Measurements from ENCODE around the gene OR1A1.
"Not testable (repeated sequence)": the region's sequence is repeated elsewhere in the genome, so short reads cannot be mapped to it uniquely, and the experiment has no call there.

Gene OR1A1, protein sequence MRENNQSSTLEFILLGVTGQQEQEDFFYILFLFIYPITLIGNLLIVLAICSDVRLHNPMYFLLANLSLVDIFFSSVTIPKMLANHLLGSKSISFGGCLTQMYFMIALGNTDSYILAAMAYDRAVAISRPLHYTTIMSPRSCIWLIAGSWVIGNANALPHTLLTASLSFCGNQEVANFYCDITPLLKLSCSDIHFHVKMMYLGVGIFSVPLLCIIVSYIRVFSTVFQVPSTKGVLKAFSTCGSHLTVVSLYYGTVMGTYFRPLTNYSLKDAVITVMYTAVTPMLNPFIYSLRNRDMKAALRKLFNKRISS

DNA sequence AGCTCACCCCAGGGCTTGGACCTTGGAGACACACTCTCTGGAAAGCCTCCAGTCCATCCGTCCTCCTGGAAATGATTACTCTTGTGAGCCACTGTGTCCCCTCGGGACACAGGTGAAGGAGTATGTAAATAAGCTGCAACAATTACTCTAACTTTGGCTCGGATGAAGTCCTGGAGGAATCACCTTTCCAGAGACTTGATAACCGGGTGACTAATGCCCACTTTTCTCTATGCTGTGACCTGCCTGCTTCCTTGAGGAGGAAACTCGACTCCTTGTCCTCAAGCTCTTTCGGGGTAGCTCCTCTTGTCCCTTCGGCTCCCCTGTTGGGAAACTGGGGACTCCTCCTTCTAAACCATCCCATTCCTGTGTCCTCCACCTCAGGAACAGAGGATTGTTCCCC is at the start of gene OR1A1:
Gene OR1A1, plus strand, starts transcription at position 301 of the 400 bp plus-strand sequence. CDS start 7,954 bp downstream, outside the sequence.
- DNase-seq (ENCODE audit: low read depth) = no peak

GRCh38 chr17:3167574-3167973 is 39.9 kb upstream of the OR1A1 start:
- DNase-seq (ENCODE audit: low read depth) = no peak

DNA sequence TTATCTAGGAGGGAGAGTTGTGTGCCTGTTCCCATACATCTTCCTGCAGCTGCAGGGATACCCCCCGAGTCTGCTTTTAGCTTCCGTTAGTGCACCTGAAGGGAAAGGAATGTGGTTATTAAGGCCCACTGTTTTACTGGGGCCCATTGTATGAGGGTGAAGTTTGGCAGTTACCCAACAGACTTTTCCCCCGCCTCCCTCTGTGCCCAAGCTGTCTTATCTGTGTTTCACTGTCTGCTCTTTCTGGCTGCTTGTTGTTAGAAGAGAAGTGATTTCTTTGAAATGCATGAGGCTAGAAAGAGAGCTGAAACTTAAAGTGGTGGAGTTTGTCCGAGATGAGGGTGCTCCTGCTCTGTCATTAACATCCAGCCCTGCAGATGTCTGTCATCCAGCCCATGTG is 17.5 kb upstream of the OR1A1 start:
- no peak for DNase-seq (ENCODE audit: low read depth)

DNA sequence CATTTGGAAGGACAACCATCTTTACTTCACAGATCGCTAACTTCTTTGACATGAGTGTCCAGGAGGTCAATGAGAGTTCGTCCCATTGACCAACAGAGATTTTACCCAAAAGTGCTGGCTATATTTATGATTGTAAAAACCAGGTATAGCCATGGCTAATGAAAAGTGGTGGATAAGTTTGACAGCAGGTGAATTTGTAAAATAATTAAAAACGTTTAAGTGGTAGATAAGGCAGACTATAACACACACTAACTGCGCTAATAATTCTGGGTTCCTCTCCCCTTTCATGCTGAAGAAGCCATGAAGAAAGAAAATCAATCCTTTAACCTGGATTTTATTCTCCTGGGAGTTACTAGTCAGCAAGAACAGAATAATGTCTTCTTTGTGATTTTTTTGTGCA is 10.2 kb upstream of the OR1A1 start, which contains the start of gene OR1A2:
Gene OR1A2, plus strand, starts transcription at position 301 of the 400 bp plus-strand sequence. Its CDS starts 0 bp downstream, at position 301.
- no peak for DNase-seq (ENCODE audit: low read depth)

DNA sequence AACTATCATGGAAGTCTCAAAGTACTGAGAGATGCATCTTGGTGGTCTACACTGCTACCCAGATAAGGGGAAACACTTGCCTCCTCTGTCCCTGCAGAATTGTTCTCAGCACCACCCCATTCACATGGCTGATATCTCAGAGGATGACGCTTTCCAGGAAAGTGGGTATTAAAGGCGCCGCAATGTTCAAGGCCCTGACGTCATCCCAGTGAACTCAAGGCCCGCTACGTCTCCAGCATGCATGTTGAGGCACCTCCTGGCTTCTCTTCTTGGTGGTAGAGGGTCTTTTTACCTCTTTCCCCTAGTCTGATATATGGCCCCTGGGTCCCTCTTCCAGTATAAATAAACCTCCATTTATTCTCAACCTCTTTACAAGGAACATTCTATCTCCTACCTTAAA is 1.0 kb downstream of the OR1A1 start:
- no peak for DNase-seq (ENCODE audit: low read depth)

DNA sequence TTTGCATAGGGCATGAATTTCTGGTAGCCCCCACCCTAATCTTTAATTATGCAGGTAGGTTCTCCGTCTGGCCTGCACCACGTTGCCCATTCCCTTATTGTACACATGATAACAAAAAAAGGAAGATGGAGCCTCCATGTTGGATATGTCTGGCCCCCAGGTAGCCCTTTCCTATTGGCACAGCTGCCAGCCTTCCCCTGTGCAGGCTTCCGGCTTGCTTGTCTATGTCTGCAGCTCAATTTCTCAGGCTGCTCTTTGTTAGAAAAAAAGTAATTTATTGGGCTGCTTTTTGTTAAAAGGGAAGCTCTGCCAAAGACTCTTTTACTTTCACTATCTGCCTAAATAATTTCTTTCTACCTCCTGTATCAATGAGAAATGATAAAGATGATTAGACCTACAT is 5.5 kb downstream of the OR1A1 start:
- no peak for DNase-seq (ENCODE audit: low read depth)

DNA sequence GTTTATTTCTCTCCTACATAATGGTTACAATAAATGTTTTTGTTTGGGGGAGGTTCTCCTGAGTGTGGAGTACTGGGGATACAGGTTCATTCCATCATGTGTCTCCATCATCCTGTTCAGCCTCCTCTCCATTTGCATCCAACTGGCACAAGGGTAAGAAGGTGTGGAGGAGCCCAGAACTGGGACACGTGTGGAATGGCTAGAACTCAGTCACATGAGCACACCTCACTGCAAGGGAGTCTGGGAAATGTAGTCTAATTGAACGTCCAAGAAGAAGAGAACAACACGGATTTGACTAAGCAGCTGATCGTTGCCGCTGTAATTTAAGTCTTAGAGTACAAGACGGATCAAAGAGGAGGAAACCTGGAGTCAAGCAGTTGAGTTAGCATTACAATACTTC is 6.1 kb downstream of the OR1A1 start:
- DNase-seq (ENCODE audit: low read depth) = no peak

DNA sequence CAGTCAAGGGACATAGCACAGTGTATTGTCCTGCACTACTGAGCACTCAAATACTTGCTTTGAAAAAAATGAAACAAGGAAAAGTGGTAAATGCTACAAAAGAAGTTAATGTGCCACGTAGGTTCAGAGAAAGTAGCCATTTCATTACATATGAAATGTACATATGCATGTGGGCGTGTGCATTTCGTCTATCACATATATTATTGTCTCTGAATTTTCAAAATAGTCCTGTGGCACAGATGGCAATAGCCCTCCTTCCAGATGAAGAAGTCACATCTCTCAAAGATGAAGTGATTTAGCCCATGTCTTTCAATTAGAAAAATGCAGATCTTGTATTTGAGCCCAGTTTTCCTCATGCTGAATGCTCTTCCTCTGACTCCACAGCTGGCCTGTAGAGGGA is 12.5 kb downstream of the OR1A1 start:
- DNase-seq (ENCODE audit: low read depth) = not testable (repeated sequence)

GRCh38 chr17:3221850-3222249 is 14.4 kb downstream of the OR1A1 start:
- no peak for DNase-seq (ENCODE audit: low read depth)

- no peak for DNase-seq (ENCODE audit: low read depth)
Observed at GRCh38 chr17:3222505-3222904, 15.0 kb downstream of the OR1A1 start.

GRCh38 chr17:3224721-3225352 is 17.4 kb downstream of the OR1A1 start:
- DNase-seq (ENCODE audit: low read depth) = not testable (repeated sequence)

- not testable (repeated sequence) for DNase-seq (ENCODE audit: low read depth)
Observed at GRCh38 chr17:3232300-3232699, 24.8 kb downstream of the OR1A1 start.

DNA sequence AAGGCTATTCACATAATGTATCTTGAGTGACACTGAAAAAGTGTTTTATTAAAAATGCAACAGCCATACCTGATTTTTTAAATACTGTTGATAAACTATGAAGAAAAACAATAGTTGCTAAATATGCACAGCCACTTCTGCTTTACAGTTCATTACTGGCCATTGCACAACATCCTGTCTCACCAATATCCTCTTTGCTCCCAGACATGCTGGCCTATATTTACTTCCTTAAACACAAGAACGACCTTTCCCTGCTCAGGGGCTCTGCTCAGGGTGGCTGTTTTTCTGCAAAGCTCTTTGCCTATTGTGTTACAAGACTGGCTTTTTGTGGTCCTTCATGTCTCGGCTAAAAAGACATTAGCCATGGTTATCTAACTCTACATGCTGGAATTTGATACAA is 31.2 kb downstream of the OR1A1 start:
- DNase-seq (ENCODE audit: low read depth) = not testable (repeated sequence)

GRCh38 chr17:3241044-3241443 is 33.6 kb downstream of the OR1A1 start:
- not testable (repeated sequence) for DNase-seq (ENCODE audit: low read depth)

GRCh38 chr17:3244841-3245240 is 37.4 kb downstream of the OR1A1 start:
- not testable (repeated sequence) for DNase-seq (ENCODE audit: low read depth)

- not testable (repeated sequence) for DNase-seq (ENCODE audit: low read depth)
Observed at GRCh38 chr17:3249013-3249412, 41.5 kb downstream of the OR1A1 start.

DNA sequence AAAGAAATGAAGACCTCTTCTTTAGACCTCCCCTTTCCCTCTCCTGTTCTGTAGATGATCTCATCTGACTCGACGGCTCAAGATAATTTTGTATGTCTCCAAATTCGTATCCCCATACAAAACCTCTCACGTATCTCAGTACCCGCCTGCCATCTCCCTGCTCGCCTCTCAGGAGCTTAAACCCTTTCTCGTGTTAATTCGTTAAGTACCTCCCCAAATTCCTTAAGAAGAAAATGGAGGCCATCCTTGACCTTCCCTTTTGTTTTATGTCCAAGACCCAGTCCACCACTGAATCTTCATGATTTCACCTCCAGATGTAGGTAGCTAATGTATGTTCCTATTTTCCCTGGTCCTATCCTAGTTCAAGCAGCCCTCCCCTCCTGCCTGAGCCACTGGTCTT is 49.1 kb downstream of the OR1A1 start:
- DNase-seq (ENCODE audit: low read depth) = no peak

- DNase-seq (ENCODE audit: low read depth) = no peak
Observed at GRCh38 chr17:3260163-3260562, 52.7 kb downstream of the OR1A1 start.

- DNase-seq (ENCODE audit: low read depth) = no peak
Observed at GRCh38 chr17:3260600-3260999, 53.1 kb downstream of the OR1A1 start.

Data from stimulated activated CD8-positive, alpha-beta memory T cell treated with anti-CD3 and anti-CD28 coated beads, Interleukin-7, amount 100 ng/mL, for 24 hours (primary cell).